ENCODE measurements around the gene NR1H3.

DNA sequence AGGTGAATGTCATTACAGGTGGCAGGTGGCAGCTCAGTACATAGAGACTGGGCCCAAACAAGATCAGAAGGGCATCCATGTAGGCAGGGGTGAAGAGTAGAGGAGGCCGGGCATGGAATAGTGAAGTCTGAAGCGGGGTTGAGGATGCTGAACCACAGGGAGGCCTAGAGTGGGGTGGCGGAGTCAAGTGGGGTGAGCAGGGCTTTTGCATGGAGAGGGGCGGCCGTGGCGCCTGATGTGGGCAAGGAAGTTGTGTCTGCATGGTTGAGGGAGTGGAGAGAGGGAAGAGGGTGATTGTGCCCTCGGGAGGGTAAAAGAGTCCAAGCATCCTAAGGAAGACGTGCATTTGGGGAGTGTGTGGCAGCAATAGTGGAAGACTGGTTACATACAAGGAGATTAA, 28.6 kb upstream of the NR1H3 start:
- TF ChIP-seq EZH2 (IDR thresholded peaks at IDR 0.05; ENCODE audit: low read length, missing control alignments) = no peak
- TF ChIP-seq, protein P1, sequence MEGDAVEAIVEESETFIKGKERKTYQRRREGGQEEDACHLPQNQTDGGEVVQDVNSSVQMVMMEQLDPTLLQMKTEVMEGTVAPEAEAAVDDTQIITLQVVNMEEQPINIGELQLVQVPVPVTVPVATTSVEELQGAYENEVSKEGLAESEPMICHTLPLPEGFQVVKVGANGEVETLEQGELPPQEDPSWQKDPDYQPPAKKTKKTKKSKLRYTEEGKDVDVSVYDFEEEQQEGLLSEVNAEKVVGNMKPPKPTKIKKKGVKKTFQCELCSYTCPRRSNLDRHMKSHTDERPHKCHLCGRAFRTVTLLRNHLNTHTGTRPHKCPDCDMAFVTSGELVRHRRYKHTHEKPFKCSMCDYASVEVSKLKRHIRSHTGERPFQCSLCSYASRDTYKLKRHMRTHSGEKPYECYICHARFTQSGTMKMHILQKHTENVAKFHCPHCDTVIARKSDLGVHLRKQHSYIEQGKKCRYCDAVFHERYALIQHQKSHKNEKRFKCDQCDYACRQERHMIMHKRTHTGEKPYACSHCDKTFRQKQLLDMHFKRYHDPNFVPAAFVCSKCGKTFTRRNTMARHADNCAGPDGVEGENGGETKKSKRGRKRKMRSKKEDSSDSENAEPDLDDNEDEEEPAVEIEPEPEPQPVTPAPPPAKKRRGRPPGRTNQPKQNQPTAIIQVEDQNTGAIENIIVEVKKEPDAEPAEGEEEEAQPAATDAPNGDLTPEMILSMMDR (conservative IDR thresholded peaks at IDR 0.05 in 1 of 2, IDR thresholded peaks at IDR 0.05 in 1 of 2; ENCODE audit: low read depth in 1 of 2, low read length in 2 of 2) = no peak

Measured in fibroblast of lung (primary cell).